ENCODE measurements around the gene HOXA7.

The HOXA7 gene

GRCh38 chr7:27116031-27116961, 40.2 kb downstream of the HOXA7 start:
- DNase-seq: no peak

GRCh38 chr7:27115221-27116026, 41.1 kb downstream of the HOXA7 start:
- no peak for DNase-seq

GRCh38 chr7:27114881-27115220, 41.6 kb downstream of the HOXA7 start:
- DNase-seq: no peak

GRCh38 chr7:27113991-27114769, 42.3 kb downstream of the HOXA7 start:
- DNase-seq: no peak

GRCh38 chr7:27112955-27113949, 43.2 kb downstream of the HOXA7 start:
- DNase-seq: no peak

- DNase-seq: no peak
These were observed 44.1 kb downstream of the HOXA7 start for GRCh38 chr7:27112361-27112760.

GRCh38 chr7:27111751-27112277, 44.7 kb downstream of the HOXA7 start:
- DNase-seq: no peak

GRCh38 chr7:27111042-27111750, 45.3 kb downstream of the HOXA7 start:
- DNase-seq: no peak

GRCh38 chr7:27110186-27111031, 46.1 kb downstream of the HOXA7 start:
- DNase-seq: no peak

- DNase-seq: no peak
These were observed 46.8 kb downstream of the HOXA7 start for GRCh38 chr7:27109466-27110185.

GRCh38 chr7:27108390-27109127, 47.9 kb downstream of the HOXA7 start:
- DNase-seq: no peak

- DNase-seq: no peak
These were observed 48.8 kb downstream of the HOXA7 start for GRCh38 chr7:27107391-27108381.

- DNase-seq: no peak
These were observed 49.6 kb downstream of the HOXA7 start for GRCh38 chr7:27106901-27107240.

- no peak for DNase-seq
These were observed 50.1 kb downstream of the HOXA7 start for GRCh38 chr7:27106181-27106900.

- no peak for DNase-seq
These were observed 51.0 kb downstream of the HOXA7 start for GRCh38 chr7:27105301-27106031.
